Bone marrow (tissue), 2 donors: ENCODE results near the gene IVNS1ABP.
"Not testable (repeated sequence)": the region's sequence is repeated elsewhere in the genome, so short reads cannot be mapped to it uniquely, and the experiment has no call there.

ENCODE experiments used
- DNase-seq, 2 donors: peaks; one replicate each; lab custom pipeline; 2025; lab: John Stamatoyannopoulos, UW

The IVNS1ABP gene

DNA sequence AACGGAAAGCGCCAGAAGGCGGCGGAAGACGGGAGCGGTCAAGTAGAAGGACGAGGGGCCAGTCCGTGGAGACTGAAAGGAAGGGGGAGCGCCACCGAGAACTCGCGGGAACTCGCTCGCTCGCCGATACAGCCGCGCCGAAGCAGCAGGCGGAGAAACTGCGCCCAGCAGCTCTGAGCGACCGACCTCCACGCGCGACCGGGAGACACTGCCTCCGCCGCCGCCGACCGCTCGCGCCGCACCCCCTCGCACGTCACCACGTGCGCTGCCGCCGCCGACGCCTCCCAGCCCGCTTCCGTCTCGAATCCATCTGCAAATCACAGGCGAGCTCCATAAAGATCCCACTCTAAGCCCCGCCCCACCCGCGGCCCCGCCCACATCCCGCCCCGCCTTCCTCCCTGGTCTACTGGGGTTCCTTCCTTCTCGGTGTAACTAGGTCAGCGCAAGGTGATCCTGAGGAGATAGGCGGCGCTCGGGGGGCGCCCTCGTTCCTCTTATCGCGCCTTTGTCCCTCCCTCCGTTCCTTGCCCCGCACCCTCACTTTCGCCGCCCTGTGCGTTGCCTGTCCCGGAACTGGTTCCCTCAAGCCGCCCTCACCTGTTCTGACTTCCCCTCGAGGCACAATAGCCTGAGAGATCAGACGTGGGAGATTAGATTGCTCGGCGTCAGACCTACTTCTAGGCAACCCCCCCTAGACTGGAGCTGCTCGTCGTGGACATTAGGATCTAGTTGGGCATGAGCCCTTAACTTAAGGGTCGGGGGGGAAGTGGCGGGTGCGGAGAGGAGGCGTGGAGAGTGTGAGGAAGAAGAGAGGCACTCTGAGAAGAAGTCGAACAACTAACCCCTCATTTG is at the start of gene IVNS1ABP:
TSS of gene IVNS1ABP (minus strand) at position 210 of the 852 bp plus-strand sequence. CDS start 7,750 bp downstream, outside the sequence.
- DNase-seq, result peak; percentile 94 to 95

DNA sequence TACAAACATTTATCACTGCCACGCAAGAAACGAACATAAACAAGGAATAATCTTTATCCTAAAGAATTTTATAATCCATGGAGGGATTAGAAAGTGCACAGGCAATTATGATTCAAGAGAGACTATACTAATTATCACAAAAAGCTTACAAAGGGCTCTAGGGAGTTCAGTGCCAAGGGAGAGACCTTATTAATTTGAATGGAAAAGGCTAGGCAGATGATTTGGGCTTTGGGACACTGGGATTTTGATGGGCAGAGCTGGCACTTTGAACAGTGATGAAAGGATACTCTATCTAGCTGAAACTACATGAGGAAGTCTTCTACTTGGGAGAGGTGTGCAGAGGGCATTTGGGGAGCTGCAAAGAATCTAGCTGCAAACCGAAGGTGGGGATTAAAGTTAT is 48.9 kb upstream of the IVNS1ABP start:
- no peak for DNase-seq

DNA sequence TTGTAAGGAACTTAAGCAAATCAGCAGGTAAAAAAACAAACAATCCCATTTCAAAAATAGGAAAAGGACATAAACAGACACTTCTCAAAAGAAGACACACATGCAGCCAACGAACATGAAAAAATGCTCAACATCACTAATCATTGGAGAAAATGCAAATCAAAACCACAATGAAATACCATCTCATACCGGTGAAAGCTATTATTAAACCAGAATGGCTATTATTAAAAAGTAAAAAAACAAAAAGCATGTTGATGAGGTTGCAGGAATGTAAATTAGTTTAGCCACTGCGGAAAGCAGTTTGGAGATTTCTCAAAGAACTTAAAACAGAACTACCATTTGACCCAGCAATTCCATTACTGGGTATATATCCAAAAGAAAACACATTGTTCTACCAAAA is 47.5 kb upstream of the IVNS1ABP start:
- not testable (repeated sequence) for DNase-seq

- no peak for DNase-seq
Measured at GRCh38 chr1:185363205-185363604, 46.2 kb upstream of the IVNS1ABP start.

GRCh38 chr1:185360714-185361113 is 43.7 kb upstream of the IVNS1ABP start:
- no peak for DNase-seq

DNA sequence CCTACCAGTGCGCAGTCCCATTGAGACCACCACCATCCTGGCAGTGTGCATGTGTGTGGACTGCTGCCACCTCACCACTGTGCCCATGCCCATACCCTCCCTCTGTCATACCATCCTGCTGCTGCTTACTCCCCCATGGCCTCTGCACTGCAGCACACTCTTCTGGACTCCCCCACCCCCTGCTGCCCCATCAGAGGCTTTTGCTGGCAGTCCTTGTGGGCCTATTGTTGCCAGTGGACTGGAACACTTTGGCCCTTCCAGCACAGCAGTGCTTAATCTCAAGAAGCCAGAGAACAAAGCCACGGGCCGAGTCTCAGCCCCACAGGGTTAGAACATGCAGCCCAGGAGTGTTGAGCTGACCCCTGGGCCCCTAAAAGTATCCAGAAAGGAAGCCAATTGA is 41.9 kb upstream of the IVNS1ABP start:
- no peak for DNase-seq

GRCh38 chr1:185355947-185356346 is 38.9 kb upstream of the IVNS1ABP start:
- no peak for DNase-seq

- DNase-seq, result no peak
Measured at GRCh38 chr1:185353124-185353523, 36.1 kb upstream of the IVNS1ABP start.

GRCh38 chr1:185351734-185352466 is 34.9 kb upstream of the IVNS1ABP start:
- no peak for DNase-seq

DNA sequence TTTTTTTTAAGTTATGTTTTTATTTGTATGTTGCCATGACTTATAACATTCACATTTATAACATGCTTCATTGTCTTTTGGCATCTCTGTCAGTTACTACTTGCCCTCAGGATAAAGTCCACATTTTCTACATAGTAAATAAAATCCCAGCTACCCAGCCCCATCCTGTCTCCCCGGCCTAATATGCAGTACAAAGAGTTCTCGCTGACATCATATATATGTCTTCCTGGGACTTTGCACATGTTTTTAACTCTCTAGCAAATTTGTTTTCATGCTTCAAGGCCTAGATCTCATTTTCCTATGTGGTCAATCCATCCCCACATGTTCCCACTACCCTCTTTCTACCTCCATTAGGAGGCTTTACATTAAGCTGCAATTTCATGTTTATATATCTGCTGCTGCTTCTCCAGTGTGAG is 33.0 kb upstream of the IVNS1ABP start:
- no peak for DNase-seq

- no peak for DNase-seq
Measured at GRCh38 chr1:185349556-185349955, 32.5 kb upstream of the IVNS1ABP start.

- no peak for DNase-seq
Measured at GRCh38 chr1:185348985-185349384, 31.9 kb upstream of the IVNS1ABP start.

DNA sequence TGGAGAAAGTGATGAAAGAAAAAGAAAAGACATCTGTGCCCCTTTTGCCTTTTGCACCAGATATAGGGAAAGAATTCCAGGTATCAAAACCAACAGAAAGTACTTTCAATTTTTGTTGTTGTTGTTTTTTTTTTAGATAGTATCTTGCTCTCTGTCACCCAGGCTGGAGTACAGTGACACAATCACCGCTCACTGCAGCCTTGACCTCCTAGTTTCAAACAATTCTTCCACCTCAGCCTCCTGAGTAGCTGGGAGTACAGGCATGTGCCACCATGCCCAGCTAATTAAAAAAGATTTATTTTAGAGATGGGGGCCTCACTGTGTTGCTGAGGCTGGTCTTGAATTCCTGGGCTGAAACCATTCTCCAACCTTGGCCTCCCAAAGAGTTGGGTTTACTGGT is 31.3 kb upstream of the IVNS1ABP start:
- no peak for DNase-seq

DNA sequence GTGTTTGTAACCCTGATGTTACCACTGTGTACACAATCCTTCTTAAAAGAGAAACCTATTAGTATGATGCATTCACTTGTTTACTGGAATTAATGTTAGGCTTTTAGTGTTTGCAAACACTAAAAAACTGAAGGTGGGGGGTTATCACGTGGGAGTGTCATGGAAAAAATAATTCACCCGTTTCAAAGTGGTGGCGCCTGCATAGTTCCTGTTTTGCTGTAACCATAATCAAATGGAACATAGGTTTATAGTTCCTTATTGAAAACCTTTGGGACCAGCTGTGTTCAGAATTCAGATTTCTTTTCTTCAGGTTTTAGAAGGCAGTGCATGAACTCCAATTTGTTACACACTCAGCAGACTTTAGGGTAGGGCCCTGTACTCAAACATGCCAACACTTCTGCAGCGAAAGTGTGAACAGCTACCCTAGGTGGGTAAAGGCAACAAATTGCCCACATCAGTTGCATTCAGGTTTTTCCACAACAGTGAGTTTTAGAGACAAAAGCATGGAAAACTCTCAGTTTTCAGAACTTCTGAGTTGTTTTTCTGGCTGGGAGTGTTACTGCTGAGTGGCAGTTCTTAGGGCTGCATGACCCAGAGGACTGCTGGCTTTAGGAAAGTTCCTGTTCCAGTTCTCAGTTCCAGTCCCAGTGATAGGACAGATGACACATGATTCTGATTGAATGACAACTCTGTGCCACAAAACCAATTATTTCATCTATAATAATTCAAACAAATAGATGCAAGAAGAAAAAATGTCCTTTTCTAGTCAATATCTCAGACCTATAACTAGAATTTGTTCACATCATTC is 29.1 kb upstream of the IVNS1ABP start:
- DNase-seq, result peak in 1 of 2 donors; percentile 45

GRCh38 chr1:185343306-185343705 is 26.3 kb upstream of the IVNS1ABP start:
- no peak for DNase-seq

GRCh38 chr1:185342672-185343259 is 25.7 kb upstream of the IVNS1ABP start:
- no peak for DNase-seq

GRCh38 chr1:185342017-185342416 is 25.0 kb upstream of the IVNS1ABP start:
- DNase-seq, result no peak

GRCh38 chr1:185341196-185341781 is 24.2 kb upstream of the IVNS1ABP start:
- DNase-seq, result no peak

- peak in 1 of 2 donors; percentile 7 for DNase-seq
Measured at GRCh38 chr1:185338719-185339622, 21.9 kb upstream of the IVNS1ABP start.

DNA sequence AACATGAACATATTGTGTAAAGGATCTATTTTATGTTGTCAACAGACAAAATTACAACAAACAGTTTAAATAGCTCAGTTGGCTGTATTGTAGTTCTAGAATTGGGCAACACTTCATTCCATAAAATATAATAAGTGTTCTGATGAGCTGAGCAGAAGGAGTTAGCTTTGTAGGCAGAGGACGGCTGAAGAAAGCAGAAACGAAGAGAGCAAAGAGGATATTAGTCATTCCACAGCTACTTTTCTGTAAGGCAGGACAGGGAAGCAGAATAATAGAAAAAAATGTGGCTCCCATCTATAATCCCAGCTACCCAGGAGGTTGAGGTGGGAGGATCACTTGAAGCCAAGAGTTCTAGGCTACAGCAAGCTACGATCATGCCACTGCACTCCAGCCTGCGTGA is 20.2 kb upstream of the IVNS1ABP start:
- DNase-seq, result no peak
